ENCODE data around the gene ATG9A.

ATG9A gene

DNA sequence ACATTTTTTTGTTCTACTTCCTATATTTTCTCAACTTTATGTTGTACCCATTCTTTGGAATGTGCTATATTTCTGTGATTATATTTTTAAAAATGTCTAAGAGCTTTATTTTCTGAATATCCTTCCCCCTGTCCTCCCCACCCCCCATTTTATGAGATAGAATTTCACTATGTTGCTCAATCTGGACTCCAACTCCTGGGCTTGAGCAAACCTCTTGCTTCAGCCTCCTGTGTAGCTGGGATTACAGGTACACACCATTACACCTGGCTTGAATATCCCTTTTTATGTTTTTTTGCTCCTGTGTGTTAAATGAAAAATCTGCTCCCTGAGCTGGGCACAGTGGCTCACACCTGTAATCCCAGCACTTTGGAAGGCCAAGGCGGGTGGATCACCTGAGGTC, 32.0 kb downstream of the ATG9A start:
- H3K9me3 ChIP-seq (ENCODE audit: control insufficient read depth, insufficient read depth, low read depth, low read length): no peaks in the 10 kb centered on the region
- ChIA-PET POLR2A (interaction anchor here (2.4 kb wide), 1 partner anchor 9 kb away, joined by 9 read pairs; the partner anchor contains the start of gene ZFAND2B), CTCF (interaction anchor here (0.9 kb wide), 1 partner anchor 26 kb away, joined by 5 read pairs; no protein-coding TSS in a partner anchor)
- H3K4me1 ChIP-seq (ENCODE audit: control insufficient read depth, insufficient read depth, low read length): no peaks in the 10 kb centered on the region; the same call in 1 of the 2 replicates
- no peak overlapping the region for H3K27ac ChIP-seq (ENCODE audit: extremely low read depth, low read depth, low read length)
- TF ChIP-seq ZNF560 (tag by site-specific recombination; IDR thresholded peaks at IDR 0.05; ENCODE audit: borderline replicate concordance) (no peak), ZBTB48 (tag by site-specific recombination; IDR thresholded peaks at IDR 0.05) (no peak), ZNF175 (tag by site-specific recombination; IDR thresholded peaks at IDR 0.05) (no peak), ZNF416 (tag by site-specific recombination; IDR thresholded peaks at IDR 0.05) (no peak), ZNF157 (tag by site-specific recombination; IDR thresholded peaks at IDR 0.05) (no peak), ZNF394 (tag by site-specific recombination; IDR thresholded peaks at IDR 0.05; ENCODE audit: borderline replicate concordance) (no peak), ZNF16 (tag by site-specific recombination; IDR thresholded peaks at IDR 0.05; ENCODE audit: low read depth) (no peak), ZFP3 (tag by site-specific recombination; IDR thresholded peaks at IDR 0.05; ENCODE audit: low read depth) (no peak), BCL11A (tag by site-specific recombination; IDR thresholded peaks at IDR 0.05; ENCODE audit: low read depth) (no peak), HIC1 (tag by site-specific recombination; IDR thresholded peaks at IDR 0.05) (no peak), ZBTB1 (tag by site-specific recombination; IDR thresholded peaks at IDR 0.05) (no peak), ZSCAN18 (tag by site-specific recombination; IDR thresholded peaks at IDR 0.05) (no peak), ZNF529 (tag by site-specific recombination; IDR thresholded peaks at IDR 0.05; ENCODE audit: insufficient replicate concordance) (no peak), ZNF776 (tag by site-specific recombination; IDR thresholded peaks at IDR 0.05; ENCODE audit: borderline replicate concordance) (no peak), ZSCAN4 (tag by site-specific recombination; IDR thresholded peaks at IDR 0.05) (no peak), ZNF610 (tag by site-specific recombination; IDR thresholded peaks at IDR 0.05; ENCODE audit: borderline replicate concordance) (no peak), ZNF174 (tag by site-specific recombination; IDR thresholded peaks at IDR 0.05) (no peak)
- TF ChIP-seq, protein P1, sequence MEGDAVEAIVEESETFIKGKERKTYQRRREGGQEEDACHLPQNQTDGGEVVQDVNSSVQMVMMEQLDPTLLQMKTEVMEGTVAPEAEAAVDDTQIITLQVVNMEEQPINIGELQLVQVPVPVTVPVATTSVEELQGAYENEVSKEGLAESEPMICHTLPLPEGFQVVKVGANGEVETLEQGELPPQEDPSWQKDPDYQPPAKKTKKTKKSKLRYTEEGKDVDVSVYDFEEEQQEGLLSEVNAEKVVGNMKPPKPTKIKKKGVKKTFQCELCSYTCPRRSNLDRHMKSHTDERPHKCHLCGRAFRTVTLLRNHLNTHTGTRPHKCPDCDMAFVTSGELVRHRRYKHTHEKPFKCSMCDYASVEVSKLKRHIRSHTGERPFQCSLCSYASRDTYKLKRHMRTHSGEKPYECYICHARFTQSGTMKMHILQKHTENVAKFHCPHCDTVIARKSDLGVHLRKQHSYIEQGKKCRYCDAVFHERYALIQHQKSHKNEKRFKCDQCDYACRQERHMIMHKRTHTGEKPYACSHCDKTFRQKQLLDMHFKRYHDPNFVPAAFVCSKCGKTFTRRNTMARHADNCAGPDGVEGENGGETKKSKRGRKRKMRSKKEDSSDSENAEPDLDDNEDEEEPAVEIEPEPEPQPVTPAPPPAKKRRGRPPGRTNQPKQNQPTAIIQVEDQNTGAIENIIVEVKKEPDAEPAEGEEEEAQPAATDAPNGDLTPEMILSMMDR (tag by site-specific recombination; IDR thresholded peaks at IDR 0.05): no peak
- TF ChIP-seq, protein P2, sequence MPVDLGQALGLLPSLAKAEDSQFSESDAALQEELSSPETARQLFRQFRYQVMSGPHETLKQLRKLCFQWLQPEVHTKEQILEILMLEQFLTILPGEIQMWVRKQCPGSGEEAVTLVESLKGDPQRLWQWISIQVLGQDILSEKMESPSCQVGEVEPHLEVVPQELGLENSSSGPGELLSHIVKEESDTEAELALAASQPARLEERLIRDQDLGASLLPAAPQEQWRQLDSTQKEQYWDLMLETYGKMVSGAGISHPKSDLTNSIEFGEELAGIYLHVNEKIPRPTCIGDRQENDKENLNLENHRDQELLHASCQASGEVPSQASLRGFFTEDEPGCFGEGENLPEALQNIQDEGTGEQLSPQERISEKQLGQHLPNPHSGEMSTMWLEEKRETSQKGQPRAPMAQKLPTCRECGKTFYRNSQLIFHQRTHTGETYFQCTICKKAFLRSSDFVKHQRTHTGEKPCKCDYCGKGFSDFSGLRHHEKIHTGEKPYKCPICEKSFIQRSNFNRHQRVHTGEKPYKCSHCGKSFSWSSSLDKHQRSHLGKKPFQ (tag by site-specific recombination; IDR thresholded peaks at IDR 0.05): no peak
- TF ChIP-seq, protein P3, sequence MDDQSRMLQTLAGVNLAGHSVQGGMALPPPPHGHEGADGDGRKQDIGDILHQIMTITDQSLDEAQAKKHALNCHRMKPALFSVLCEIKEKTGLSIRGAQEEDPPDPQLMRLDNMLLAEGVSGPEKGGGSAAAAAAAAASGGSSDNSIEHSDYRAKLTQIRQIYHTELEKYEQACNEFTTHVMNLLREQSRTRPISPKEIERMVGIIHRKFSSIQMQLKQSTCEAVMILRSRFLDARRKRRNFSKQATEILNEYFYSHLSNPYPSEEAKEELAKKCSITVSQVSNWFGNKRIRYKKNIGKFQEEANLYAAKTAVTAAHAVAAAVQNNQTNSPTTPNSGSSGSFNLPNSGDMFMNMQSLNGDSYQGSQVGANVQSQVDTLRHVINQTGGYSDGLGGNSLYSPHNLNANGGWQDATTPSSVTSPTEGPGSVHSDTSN (CRISPR knock-in tag; IDR thresholded peaks at IDR 0.05): no peak
- H3K4me3 ChIP-seq (ENCODE audit: low read depth, low read length): no peak overlapping the region
- H3K36me3 ChIP-seq (ENCODE audit: control insufficient read depth in 2 of 2, insufficient read depth in 1 of 2, low read length in 2 of 2): no peaks in the 10 kb centered on the region

All from HEK293 (cell line).